GM12878 (cell line): ENCODE measurements around the gene PTPRB. TPM values are rescaled to one million over a fixed set of nuclear protein-coding genes. Genes with fewer than 3 reads are reported as not detected.

Source experiments
- ATAC-seq: fragments of 200-7000 bp; cut with Tn5 transposase; 3 replicates; pipeline ENCODE4 v1.9.1; 2020; ENCODE audit warnings: mild to moderate bottlenecking, moderate library complexity
- BruUV-seq: library from RNA; stranded (reverse); fragments of 400-500 nt; replicated peaks from 2 replicates; lab custom pipeline; 2021; lab: Mats Ljungman, UMichigan
- CTCF ChIA-PET: fragments of 300-600 bp; sonication (Branson Sonifier 250); formaldehyde crosslinking; extraction: SDS; loops from one replicate; lab custom pipeline; 2021; ENCODE audit warnings: inconsistent platforms; lab: Yijun Ruan, JAX
- POLR2A ChIA-PET: fragments of 350-600 bp; formaldehyde crosslinking; extraction: SDS; loops from one replicate; lab custom pipeline; 2021; ENCODE audit warnings: inconsistent platforms; lab: Charles Lee
- RAD21 ChIA-PET: fragments of 300-600 bp; sonication (Branson Sonifier 250); formaldehyde crosslinking; loops from one replicate; lab custom pipeline; 2023; ENCODE audit warnings: antibody characterized with exemption; ENCODE audit not compliant: unreplicated experiment; lab: Charles Lee
- SMC1A ChIA-PET: fragments of 300-600 bp; sonication (Branson Sonifier 250); formaldehyde crosslinking; loops from one replicate; lab custom pipeline; 2023; ENCODE audit not compliant: unreplicated experiment, uncharacterized antibody; lab: Charles Lee
- DNase-seq: peaks from one replicate; pipeline ENCODE4 v3.0.0-alpha.2; 2011; ENCODE audit warnings: low read depth, low spot score
- FAIRE-seq: peaks from 3 replicates; lab custom pipeline; 2011; peaks lifted over from hg19 to GRCh38; lab: Jason Lieb, UNC
- H2AFZ ChIP-seq: 2 replicates; pipeline ENCODE4 v1.6.0; 2011; ENCODE audit warnings: low read depth, low read length, control low read depth; ENCODE audit not compliant: control insufficient read depth
- H3K27ac ChIP-seq: 2 replicates; pipeline ENCODE4 v1.5.1; 2011; ENCODE audit warnings: control low read depth; ENCODE audit not compliant: control insufficient read depth, insufficient read depth
- H3K27me3 ChIP-seq, 2 experiments: replicated peaks in 1 of 2; 2 replicates each; pipeline versions ENCODE4 v1.6.0 to v1.6.1; 2011; ENCODE audit warnings: low read length in 1 of 2; ENCODE audit not compliant: control insufficient read depth in 2 of 2, insufficient read depth in 2 of 2
- H3K36me3 ChIP-seq, 2 experiments: 2 replicates each; pipeline ENCODE4 v1.5.1; 2011; ENCODE audit warnings: low read length in 1 of 2; ENCODE audit not compliant: control insufficient read depth in 2 of 2, insufficient read depth in 2 of 2
- H3K4me1 ChIP-seq: 2 replicates; pipeline ENCODE4 v1.6.1; 2011; ENCODE audit warnings: mild to moderate bottlenecking, low read length, moderate library complexity, mixed read lengths; ENCODE audit not compliant: control insufficient read depth, insufficient read depth
- H3K4me2 ChIP-seq: 2 replicates; pipeline ENCODE4 v1.6.0; 2011; ENCODE audit warnings: control low read depth; ENCODE audit not compliant: control insufficient read depth, insufficient read depth
- H3K4me3 ChIP-seq: fragments of 200-600 bp; sonication (generic); 2 replicates; pipeline ENCODE4 v1.5.1; 2016
- H3K79me2 ChIP-seq: 2 replicates; pipeline ENCODE4 v1.6.0; 2011; ENCODE audit warnings: low read length; ENCODE audit not compliant: control insufficient read depth, insufficient read depth
- H3K9ac ChIP-seq: 2 replicates; pipeline ENCODE4 v1.8.0; 2011; ENCODE audit warnings: low read length, control low read depth, mixed read lengths; ENCODE audit not compliant: control insufficient read depth, insufficient read depth
- H3K9me3 ChIP-seq: replicated peaks from 3 replicates; pipeline ENCODE4 v1.5.1; 2011; ENCODE audit warnings: mild to moderate bottlenecking, low read length; ENCODE audit not compliant: control insufficient read depth, insufficient read depth
- H4K20me1 ChIP-seq: 2 replicates; pipeline ENCODE4 v1.6.0; 2011; ENCODE audit not compliant: control insufficient read depth, insufficient read depth
- CEBPB ChIP-seq, 2 experiments: fragments of 150-350 bp in 1 of 2; IDR thresholded peaks; 2 replicates each; pipeline ENCODE4 v1.6.1; 2012 to 2014; ENCODE audit warnings: low read depth in 2 of 2, low read length in 2 of 2, borderline replicate concordance in 1 of 2, inconsistent platforms in 1 of 2
- EGR1 ChIP-seq, 2 experiments: IDR thresholded peaks; 1 replicate in 1 of 2; 2 replicates in 1 of 2; pipeline ENCODE4 v1.6.1; 2011 to 2012; ENCODE audit warnings: low read depth in 2 of 2, low read length in 2 of 2, borderline replicate concordance in 1 of 2, mild to moderate bottlenecking in 1 of 2, moderate library complexity in 1 of 2
- GABPA ChIP-seq: IDR thresholded peaks from 2 replicates; pipeline ENCODE4 v1.6.1; 2014; ENCODE audit warnings: antibody characterized with exemption, low read depth, mild to moderate bottlenecking, inconsistent platforms
- IRF4 ChIP-seq: IDR thresholded peaks from 2 replicates; pipeline ENCODE4 v1.6.1; 2011; ENCODE audit warnings: low read depth, low read length
- POU2F2 ChIP-seq: IDR thresholded peaks from 3 replicates; pipeline ENCODE4 v1.6.1; 2011; ENCODE audit warnings: low read depth, mild to moderate bottlenecking, low read length, borderline replicate concordance
- TAF1 ChIP-seq: IDR thresholded peaks from 2 replicates; pipeline ENCODE4 v1.6.1; 2011; ENCODE audit warnings: mild to moderate bottlenecking, low read depth, low read length, borderline replicate concordance
- ZNF687 ChIP-seq: fragments of 450-650 bp; IDR thresholded peaks from 2 replicates; pipeline ENCODE4 v1.6.1; 2017; ENCODE audit warnings: mild to moderate bottlenecking, moderate library complexity
- WGBS: methylation state at CpG from one replicate; pipeline ENCODE4 v1.1.6; 2016; ENCODE audit warnings: low lambda C conversion rate; ENCODE audit not compliant: insufficient replicate concordance, insufficient coverage; ENCODE audit errors: missing lambda C conversion rate; 5-methylcytosine and 5-hydroxymethylcytosine counted together
- in situ Hi-C: fragments of 300-500 bp; cut with MboI; formaldehyde crosslinking; loops from 9 replicates; pipeline ENCODE4 v1.14.3; 2018; ENCODE audit warnings: mixed read lengths
- intact Hi-C: fragments of 100-400 bp; cut with micrococcal nuclease; formaldehyde crosslinking; loops from one replicate; pipeline ENCODE4 v1.14.2; 2022; ENCODE audit not compliant: unreplicated experiment
- polyA plus RNA-seq, 11 experiments: library from polyadenylated mRNA; depleted of rRNA in 4 of 11; unstranded in 6 of 11; stranded (reverse) in 5 of 11; fragments of >200 nt; fragmentation: Nextera tagmentation in 4 of 11; fragmentation: Illumina TruSeq in 1 of 11; extraction: Ambion mirVana in 4 of 11; extraction: Trizol in 1 of 11; gene quantifications; 1 replicate in 1 of 11; 2 replicates in 10 of 11; pipeline versions ENCODE4 v1.2.1 to v1.2.3, GENCODE V29; 2011 to 2016; ENCODE audit warnings: inconsistent platforms in 2 of 11, missing spikeins in 2 of 11, low read depth in 1 of 11
- total RNA-seq, 4 experiments: library from RNA; depleted of rRNA in 3 of 4; stranded (reverse); fragments of >200 nt in 3 of 4; fragmentation: Illumina TruSeq in 1 of 4; extraction: Trizol in 1 of 4; gene quantifications; 2 replicates each; pipeline versions ENCODE4 v1.2.1 to v1.2.3, GENCODE V29; 2013 to 2021
- TF ChIP-seq, protein P1 (sequence below): fragments of 450-650 bp; IDR thresholded peaks from 2 replicates; pipeline ENCODE4 v1.6.1; 2016; ENCODE audit warnings: mild to moderate bottlenecking
- TF ChIP-seq, protein P2 (sequence below): fragments of 450-650 bp; IDR thresholded peaks from 2 replicates; pipeline ENCODE4 v1.6.1; 2017; ENCODE audit warnings: mild to moderate bottlenecking

Gene PTPRB
- total and polyA plus RNA-seq, 10 of the 15 experiments (the other 5 are each of a cell fraction or from before 2014, with no cell fraction given) = 0.03 to 0.35 (median 0.05) TPM

- FAIRE-seq = no peak
- TF ChIP-seq TAF1 (no peak), GABPA (no peak), EGR1 (IDR thresholded peaks at IDR 0.05; ENCODE audit: borderline replicate concordance in 1 of 2, low read depth in 2 of 2, low read length in 2 of 2) (no peak), CEBPB (IDR thresholded peaks at IDR 0.05; ENCODE audit: borderline replicate concordance in 1 of 2, low read depth in 2 of 2, low read length in 2 of 2) (no peak)
- TF ChIP-seq, protein P1, sequence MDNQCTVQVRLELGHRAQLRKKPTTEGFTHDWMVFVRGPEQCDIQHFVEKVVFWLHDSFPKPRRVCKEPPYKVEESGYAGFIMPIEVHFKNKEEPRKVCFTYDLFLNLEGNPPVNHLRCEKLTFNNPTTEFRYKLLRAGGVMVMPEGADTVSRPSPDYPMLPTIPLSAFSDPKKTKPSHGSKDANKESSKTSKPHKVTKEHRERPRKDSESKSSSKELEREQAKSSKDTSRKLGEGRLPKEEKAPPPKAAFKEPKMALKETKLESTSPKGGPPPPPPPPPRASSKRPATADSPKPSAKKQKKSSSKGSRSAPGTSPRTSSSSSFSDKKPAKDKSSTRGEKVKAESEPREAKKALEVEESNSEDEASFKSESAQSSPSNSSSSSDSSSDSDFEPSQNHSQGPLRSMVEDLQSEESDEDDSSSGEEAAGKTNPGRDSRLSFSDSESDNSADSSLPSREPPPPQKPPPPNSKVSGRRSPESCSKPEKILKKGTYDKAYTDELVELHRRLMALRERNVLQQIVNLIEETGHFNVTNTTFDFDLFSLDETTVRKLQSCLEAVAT = no peak
- CTCF ChIA-PET = no interaction called here
Observed at GRCh38 chr12:70561550-70561949, 75.7 kb downstream of the PTPRB start.

GRCh38 chr12:70560671-70561070 is 76.6 kb downstream of the PTPRB start:
- Histone ChIP-seq H4K20me1 (no peaks in the 10 kb centered on the region), H2AFZ (no peak overlapping the region), H3K9me3 (no peaks in the 10 kb centered on the region), H3K36me3 (no peaks in the 10 kb centered on the region), H3K4me3 (no peak overlapping the region), H3K79me2 (no peaks in the 10 kb centered on the region), H3K9ac (no peak overlapping the region), H3K4me1 (no peaks in the 10 kb centered on the region), H3K27me3 (no peaks in the 10 kb centered on the region; a peak in 1 of 4 replicates), H3K4me2 (no peak overlapping the region), H3K27ac (no peak overlapping the region)
- intact Hi-C loops (no loop called here), in situ Hi-C loops (no loop called here)
- BruUV-seq = no TSS peak
- TF ChIP-seq POU2F2 (no peak), TAF1 (no peak), IRF4 (no peak), ZNF687 (no peak), CEBPB (IDR thresholded peaks at IDR 0.05; ENCODE audit: borderline replicate concordance in 1 of 2, low read depth in 2 of 2, low read length in 2 of 2) (no peak)
- TF ChIP-seq, protein P2, sequence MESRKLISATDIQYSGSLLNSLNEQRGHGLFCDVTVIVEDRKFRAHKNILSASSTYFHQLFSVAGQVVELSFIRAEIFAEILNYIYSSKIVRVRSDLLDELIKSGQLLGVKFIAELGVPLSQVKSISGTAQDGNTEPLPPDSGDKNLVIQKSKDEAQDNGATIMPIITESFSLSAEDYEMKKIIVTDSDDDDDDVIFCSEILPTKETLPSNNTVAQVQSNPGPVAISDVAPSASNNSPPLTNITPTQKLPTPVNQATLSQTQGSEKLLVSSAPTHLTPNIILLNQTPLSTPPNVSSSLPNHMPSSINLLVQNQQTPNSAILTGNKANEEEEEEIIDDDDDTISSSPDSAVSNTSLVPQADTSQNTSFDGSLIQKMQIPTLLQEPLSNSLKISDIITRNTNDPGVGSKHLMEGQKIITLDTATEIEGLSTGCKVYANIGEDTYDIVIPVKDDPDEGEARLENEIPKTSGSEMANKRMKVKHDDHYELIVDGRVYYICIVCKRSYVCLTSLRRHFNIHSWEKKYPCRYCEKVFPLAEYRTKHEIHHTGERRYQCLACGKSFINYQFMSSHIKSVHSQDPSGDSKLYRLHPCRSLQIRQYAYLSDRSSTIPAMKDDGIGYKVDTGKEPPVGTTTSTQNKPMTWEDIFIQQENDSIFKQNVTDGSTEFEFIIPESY = no peak
- no peak for DNase-seq
- SMC1A ChIA-PET = interaction anchor here (0.9 kb wide), 1 partner anchor 167 kb away, joined by 3 read pairs; no protein-coding TSS in a partner anchor
- 71% methylated on average over 7 of the region's 7 CpGs for WGBS
- ATAC-seq = no peak
- POLR2A ChIA-PET = no interaction called here
- no peak for FAIRE-seq
- RAD21 ChIA-PET = no interaction called here
- CTCF ChIA-PET = interaction anchor here (1.6 kb wide), 1 partner anchor 16 kb away, joined by 3 read pairs; no protein-coding TSS in a partner anchor

More at GRCh38 chr12:70561550-70561949, 75.7 kb downstream of the PTPRB start:
- in situ Hi-C loops = no loop called here
- Histone ChIP-seq H3K9ac (no peak overlapping the region), H4K20me1 (no peaks in the 10 kb centered on the region), H3K79me2 (no peaks in the 10 kb centered on the region), H3K27ac (no peak overlapping the region), H3K27me3 (no peaks in the 10 kb centered on the region; a peak in 1 of 4 replicates), H3K9me3 (no peaks in the 10 kb centered on the region), H3K4me1 (no peaks in the 10 kb centered on the region), H3K4me3 (no peak overlapping the region), H3K4me2 (no peak overlapping the region), H2AFZ (no peak overlapping the region), H3K36me3 (no peaks in the 10 kb centered on the region)
- DNase-seq = no peak
- 47% methylated on average over 4 of the region's 4 CpGs for WGBS
- no TSS peak for BruUV-seq
- ATAC-seq = no peak
- intact Hi-C loops = no loop called here
- ChIA-PET RAD21 (no interaction called here), POLR2A (no interaction called here), SMC1A (no interaction called here)
